ENCODE results near the gene BRSK1.

Gene BRSK1

GRCh38 chr19:55257461-55258420 lies 26.1 kb upstream of the BRSK1 start:
- DNase-seq (ENCODE audit: low spot score in 2 of 2) (no peak), ATAC-seq (replicated peaks; ENCODE audit: extremely low read depth, poor library complexity, severe bottlenecking) (no peak)
- H3K27me3 Mint-ChIP-seq: no peaks in the 10 kb centered on the region
- no peaks in the 10 kb centered on the region for H3K9me3 Mint-ChIP-seq
- peak overlapping the region; percentile 98 for H3K4me3 Mint-ChIP-seq
- H3K4me1 Mint-ChIP-seq: peaks cover 65% of the 10 kb centered on the region
- peak overlapping the region; percentile 97 for H3K27ac Mint-ChIP-seq (ENCODE audit: low read depth)
- H3K36me3 Mint-ChIP-seq (ENCODE audit: insufficient read depth): peaks cover 23% of the 10 kb centered on the region

GRCh38 chr19:55258476-55258827 lies 25.3 kb upstream of the BRSK1 start:
- Mint-ChIP-seq H3K4me1 (peaks cover 58% of the 10 kb centered on the region), H3K9me3 (no peaks in the 10 kb centered on the region), H3K36me3 (ENCODE audit: insufficient read depth) (peaks cover 23% of the 10 kb centered on the region), H3K4me3 (peak overlapping the region; percentile 98), H3K27me3 (no peaks in the 10 kb centered on the region), H3K27ac (ENCODE audit: low read depth) (peak overlapping the region; percentile 97)
- ATAC-seq (replicated peaks; ENCODE audit: extremely low read depth, poor library complexity, severe bottlenecking) (peak; percentile 6), DNase-seq (ENCODE audit: low spot score in 2 of 2) (peak in 1 of 2 donors; percentile 35)

- no peaks in the 10 kb centered on the region for H3K9me3 Mint-ChIP-seq
- peak within 1 kb of the TSS; percentile 98 for H3K4me3 Mint-ChIP-seq
- ATAC-seq (replicated peaks; ENCODE audit: extremely low read depth, poor library complexity, severe bottlenecking) (peak; percentile 73), DNase-seq (ENCODE audit: low spot score in 2 of 2) (peak; percentile 92 to 94)
- H3K27ac Mint-ChIP-seq (ENCODE audit: low read depth): peak within 1 kb of the TSS; percentile 97
- H3K27me3 Mint-ChIP-seq: no peaks in the 10 kb centered on the region
- H3K36me3 Mint-ChIP-seq (ENCODE audit: insufficient read depth): peaks cover 19% of the 10 kb centered on the region
- peaks cover 52% of the 10 kb centered on the region for H3K4me1 Mint-ChIP-seq
Observed at GRCh38 chr19:55258828-55259539, 24.8 kb upstream of the BRSK1 start, which contains the start of gene PPP6R1. Gene PPP6R1, minus strand, starts transcription at chr19:55259017. Its CDS starts 11,914 bp downstream, at chr19:55247103.

DNA sequence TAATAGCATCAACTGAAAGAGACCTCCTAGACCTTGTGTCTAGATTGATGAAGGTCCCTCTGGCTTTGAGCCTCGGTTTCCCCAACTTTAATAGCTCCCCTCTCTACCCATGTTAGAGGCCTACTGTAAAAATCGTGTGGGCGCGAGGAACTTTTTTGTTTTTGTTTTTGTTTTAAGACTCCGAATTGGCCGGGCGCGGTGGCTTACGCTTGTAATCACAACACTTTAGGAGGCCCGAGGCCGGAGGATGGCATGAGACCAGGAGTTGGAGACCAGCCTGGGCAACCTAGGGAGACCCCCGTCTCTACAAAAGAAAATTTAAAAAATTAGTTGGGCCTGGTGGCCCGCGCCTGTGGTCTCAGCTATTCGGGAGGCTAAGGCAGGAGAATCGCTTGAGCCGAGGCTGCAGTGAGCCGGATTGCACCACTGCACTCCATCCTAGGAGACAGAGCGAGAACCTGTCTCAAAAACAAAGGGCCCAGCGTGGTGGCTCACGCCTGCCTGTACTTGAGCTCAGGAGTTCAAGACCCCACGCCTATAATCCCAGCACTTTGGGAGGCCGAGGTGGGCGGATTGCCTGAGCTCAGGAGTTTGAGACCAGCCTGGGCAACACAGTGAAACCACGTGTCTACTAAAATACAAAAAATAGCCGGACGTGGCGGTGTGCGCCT lies 24.1 kb upstream of the BRSK1 start:
- H3K36me3 Mint-ChIP-seq (ENCODE audit: insufficient read depth): peaks cover 15% of the 10 kb centered on the region
- H3K4me1 Mint-ChIP-seq: peaks cover 45% of the 10 kb centered on the region
- H3K27ac Mint-ChIP-seq (ENCODE audit: low read depth): peak overlapping the region; percentile 97
- DNase-seq (ENCODE audit: low spot score in 2 of 2): no peak
- H3K27me3 Mint-ChIP-seq: no peaks in the 10 kb centered on the region
- no peaks in the 10 kb centered on the region for H3K9me3 Mint-ChIP-seq
- no peak for ATAC-seq (replicated peaks; ENCODE audit: extremely low read depth, poor library complexity, severe bottlenecking)
- peak overlapping the region; percentile 98 for H3K4me3 Mint-ChIP-seq

GRCh38 chr19:55261671-55262126 lies 22.1 kb upstream of the BRSK1 start:
- Mint-ChIP-seq H3K4me1 (peaks cover 33% of the 10 kb centered on the region), H3K4me3 (no peak overlapping the region), H3K9me3 (peaks cover 6% of the 10 kb centered on the region), H3K27ac (ENCODE audit: low read depth) (no peak overlapping the region), H3K27me3 (no peaks in the 10 kb centered on the region), H3K36me3 (ENCODE audit: insufficient read depth) (peaks cover 20% of the 10 kb centered on the region)
- ATAC-seq (replicated peaks; ENCODE audit: extremely low read depth, poor library complexity, severe bottlenecking) (no peak), DNase-seq (ENCODE audit: low spot score in 2 of 2) (no peak)

- Mint-ChIP-seq H3K36me3 (ENCODE audit: insufficient read depth) (peaks cover 22% of the 10 kb centered on the region), H3K9me3 (peaks cover 6% of the 10 kb centered on the region), H3K4me3 (no peak overlapping the region), H3K4me1 (peaks cover 27% of the 10 kb centered on the region), H3K27me3 (no peaks in the 10 kb centered on the region), H3K27ac (ENCODE audit: low read depth) (no peak overlapping the region)
- DNase-seq (ENCODE audit: low spot score in 2 of 2): no peak
- ATAC-seq (replicated peaks; ENCODE audit: extremely low read depth, poor library complexity, severe bottlenecking): no peak
Observed at GRCh38 chr19:55262359-55262758, 21.4 kb upstream of the BRSK1 start.

- H3K9me3 Mint-ChIP-seq: peaks cover 6% of the 10 kb centered on the region
- no peak overlapping the region for H3K4me3 Mint-ChIP-seq
- ATAC-seq (replicated peaks; ENCODE audit: extremely low read depth, poor library complexity, severe bottlenecking) (no peak), DNase-seq (ENCODE audit: low spot score in 2 of 2) (no peak)
- no peaks in the 10 kb centered on the region for H3K27me3 Mint-ChIP-seq
- H3K4me1 Mint-ChIP-seq: peaks cover 10% of the 10 kb centered on the region
- no peak overlapping the region for H3K27ac Mint-ChIP-seq (ENCODE audit: low read depth)
- H3K36me3 Mint-ChIP-seq (ENCODE audit: insufficient read depth): peaks cover 11% of the 10 kb centered on the region
Observed at GRCh38 chr19:55264531-55264930, 19.3 kb upstream of the BRSK1 start.

GRCh38 chr19:55265173-55265572 lies 18.6 kb upstream of the BRSK1 start:
- Mint-ChIP-seq H3K4me1 (peaks cover 8% of the 10 kb centered on the region), H3K27me3 (no peaks in the 10 kb centered on the region), H3K27ac (ENCODE audit: low read depth) (no peak overlapping the region), H3K9me3 (peaks cover 6% of the 10 kb centered on the region), H3K4me3 (no peak overlapping the region), H3K36me3 (ENCODE audit: insufficient read depth) (peaks cover 11% of the 10 kb centered on the region)
- ATAC-seq (replicated peaks; ENCODE audit: extremely low read depth, poor library complexity, severe bottlenecking): no peak
- no peak for DNase-seq (ENCODE audit: low spot score in 2 of 2)

DNA sequence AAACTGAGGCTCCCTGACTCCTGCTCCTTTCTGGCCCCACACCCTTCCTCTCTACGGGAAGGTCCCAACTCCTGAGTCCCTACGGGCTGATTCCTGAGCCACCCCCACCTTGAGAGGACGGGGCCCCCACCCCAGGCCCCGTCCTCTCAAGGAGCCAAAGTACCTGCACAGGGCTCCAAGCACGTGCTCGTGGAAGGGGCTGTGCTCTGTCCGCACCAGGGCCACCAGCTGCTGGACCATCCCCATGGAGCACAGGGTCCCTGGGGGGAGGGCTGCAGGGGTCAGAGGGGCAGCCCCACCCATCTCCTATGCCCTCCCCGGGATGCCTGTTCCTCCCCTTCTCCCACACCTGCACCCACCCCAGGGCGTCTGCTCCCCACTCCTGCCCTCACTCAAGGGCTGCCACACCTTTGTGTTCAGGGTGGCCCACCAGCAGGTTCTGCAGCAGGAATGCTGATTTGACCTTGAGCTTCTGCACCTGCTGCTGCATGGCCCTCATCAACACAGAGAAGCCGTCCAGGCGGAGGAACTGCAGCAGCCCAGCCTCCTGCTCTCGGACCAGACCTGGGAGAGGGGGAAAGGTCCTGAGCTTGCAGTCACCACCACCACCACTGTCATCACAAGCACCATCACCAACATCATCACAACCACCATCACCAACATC lies 17.9 kb upstream of the BRSK1 start:
- Mint-ChIP-seq H3K36me3 (ENCODE audit: insufficient read depth) (peaks cover 11% of the 10 kb centered on the region), H3K9me3 (peaks cover 6% of the 10 kb centered on the region), H3K27me3 (no peaks in the 10 kb centered on the region), H3K4me1 (peaks cover 8% of the 10 kb centered on the region), H3K4me3 (peak overlapping the region; percentile 0), H3K27ac (ENCODE audit: low read depth) (peak overlapping the region; percentile 32)
- DNase-seq (ENCODE audit: low spot score in 2 of 2): no peak
- no peak for ATAC-seq (replicated peaks; ENCODE audit: extremely low read depth, poor library complexity, severe bottlenecking)

GRCh38 chr19:55266404-55266803 lies 17.4 kb upstream of the BRSK1 start:
- H3K9me3 Mint-ChIP-seq: peaks cover 6% of the 10 kb centered on the region
- H3K36me3 Mint-ChIP-seq (ENCODE audit: insufficient read depth): peaks cover 13% of the 10 kb centered on the region
- H3K4me3 Mint-ChIP-seq: peak overlapping the region; percentile 0
- peaks cover 8% of the 10 kb centered on the region for H3K4me1 Mint-ChIP-seq
- peak overlapping the region; percentile 32 for H3K27ac Mint-ChIP-seq (ENCODE audit: low read depth)
- ATAC-seq (replicated peaks; ENCODE audit: extremely low read depth, poor library complexity, severe bottlenecking): no peak
- H3K27me3 Mint-ChIP-seq: no peaks in the 10 kb centered on the region
- no peak for DNase-seq (ENCODE audit: low spot score in 2 of 2)

GRCh38 chr19:55266840-55267239 lies 17.0 kb upstream of the BRSK1 start:
- Mint-ChIP-seq H3K4me3 (peak overlapping the region; percentile 0), H3K27me3 (no peaks in the 10 kb centered on the region), H3K27ac (ENCODE audit: low read depth) (peak overlapping the region; percentile 32), H3K4me1 (peaks cover 8% of the 10 kb centered on the region), H3K36me3 (ENCODE audit: insufficient read depth) (peaks cover 16% of the 10 kb centered on the region), H3K9me3 (peaks cover 6% of the 10 kb centered on the region)
- DNase-seq (ENCODE audit: low spot score in 2 of 2): no peak
- ATAC-seq (replicated peaks; ENCODE audit: extremely low read depth, poor library complexity, severe bottlenecking): no peak

- DNase-seq (ENCODE audit: low spot score in 2 of 2): no peak
- Mint-ChIP-seq H3K4me3 (no peak overlapping the region), H3K27ac (ENCODE audit: low read depth) (no peak overlapping the region), H3K4me1 (peaks cover 8% of the 10 kb centered on the region), H3K9me3 (peaks cover 6% of the 10 kb centered on the region), H3K36me3 (ENCODE audit: insufficient read depth) (peaks cover 25% of the 10 kb centered on the region), H3K27me3 (no peaks in the 10 kb centered on the region)
- no peak for ATAC-seq (replicated peaks; ENCODE audit: extremely low read depth, poor library complexity, severe bottlenecking)
Observed at GRCh38 chr19:55269299-55269698, 14.5 kb upstream of the BRSK1 start.

All from central memory CD8-positive, alpha-beta T cell (primary cell).